ENCODE measurements around the gene KCNQ2. TPM values are rescaled to one million over a fixed set of nuclear protein-coding genes. Genes with fewer than 3 reads are reported as not detected.

Gene KCNQ2
- total and polyA plus RNA-seq, 12 donors = 0.03 to 3.8 (median 1.4) TPM; not detected in 7

- intact Hi-C loops (cut with DNase I) = loop anchor here in 3 of 10 donors (5.0 to 10.0 kb wide), 2 partner anchors 73 to 80 kb away; partner anchors contain the start of gene PPDPF (in 2 of the 3)
These were observed 27.9 kb downstream of the KCNQ2 start for GRCh38 chr20:63444548-63444947.

GRCh38 chr20:63443606-63444395 lies 28.7 kb downstream of the KCNQ2 start:
- ATAC-seq (no peak), DNase-seq (no peak)
- no peak for TF ChIP-seq CTCF (IDR thresholded peaks at IDR 0.05)
- intact Hi-C loops (cut with DNase I) = loop anchor here in 4 of 10 donors (2.0 to 10.0 kb wide), 3 partner anchors 74 to 81 kb away; partner anchors contain the start of gene PPDPF (in 2 of the 4)
- H3K4me1 ChIP-seq = peaks cover 0 to 15% (median 0%) of the 10 kb centered on the region in 9 donors
- peak overlapping the region in 1 of 10 donors; percentile 33 for H3K4me3 ChIP-seq
- no peak overlapping the region for H3K27ac ChIP-seq
- whole genome bisulfite sequencing, 2 donors = 89 to 91% methylated on average over 24 to 25 of the region's 25 CpGs
- no peaks in the 10 kb centered on the region for H3K36me3 ChIP-seq
- no peaks in the 10 kb centered on the region for H3K9me3 ChIP-seq
- H3K27me3 ChIP-seq = peaks cover 0 to 33% (median 14%) of the 10 kb centered on the region in 7 donors

More at GRCh38 chr20:63444548-63444947, 27.9 kb downstream of the KCNQ2 start:
- H3K27ac ChIP-seq = peak overlapping the region in 1 of 10 donors; percentile 63
- H3K4me3 ChIP-seq = peak overlapping the region in 2 of 10 donors; percentile 19 to 33
- H3K36me3 ChIP-seq = no peaks in the 10 kb centered on the region
- H3K4me1 ChIP-seq = peaks cover 0 to 15% (median 0%) of the 10 kb centered on the region in 9 donors
- no peaks in the 10 kb centered on the region for H3K9me3 ChIP-seq
- H3K27me3 ChIP-seq = peaks cover 0 to 31% (median 20%) of the 10 kb centered on the region in 7 donors
- ATAC-seq (no peak), DNase-seq (no peak)
- TF ChIP-seq CTCF (IDR thresholded peaks at IDR 0.05) = no peak
- 94 to 95% methylated on average over 24 of the region's 24 CpGs for WGBS, 2 donors

GRCh38 chr20:63442100-63442493 lies 30.4 kb downstream of the KCNQ2 start:
- Histone ChIP-seq H3K36me3 (no peaks in the 10 kb centered on the region), H3K4me3 (no peak overlapping the region), H3K27ac (no peak overlapping the region), H3K4me1 (peaks cover 0 to 15% (median 0%) of the 10 kb centered on the region in 9 donors), H3K9me3 (no peaks in the 10 kb centered on the region), H3K27me3 (peaks cover 0 to 16% (median 8%) of the 10 kb centered on the region in 7 donors)
- peak in 8 of 9 donors; percentile 18 to 60 (median 50) for TF ChIP-seq CTCF (IDR thresholded peaks at IDR 0.05)
- intact Hi-C loops (cut with DNase I) = loop anchor here in 4 of 10 donors (2.0 to 10.0 kb wide), 3 partner anchors 75 to 83 kb away; partner anchors contain the start of gene PPDPF (in 2 of the 4)
- peak; percentile 25 to 84 (median 62) for ATAC-seq
- WGBS, 2 donors = 39 to 40% methylated on average over 11 of the region's 11 CpGs
- DNase-seq = peak; percentile 51 to 63

Measured in heart right ventricle (tissue), 16 donors.